Nephron (organoid): ENCODE results near the gene POU2F3.

Source experiments
- H3K27ac Mint-ChIP-seq, 3 experiments: 2 replicates each; pipeline ENCODE4 v1.8.0; 2020; ENCODE audit warnings: mixed read lengths in 3 of 3, mild to moderate bottlenecking in 2 of 3, moderate library complexity in 1 of 3
- H3K27me3 Mint-ChIP-seq: 2 replicates; pipeline ENCODE4 v1.8.0; 2021; ENCODE audit warnings: low read depth, mild to moderate bottlenecking, moderate library complexity, mixed read lengths
- H3K36me3 Mint-ChIP-seq: 2 replicates; pipeline ENCODE4 v1.8.0; 2020; ENCODE audit warnings: low read depth, mixed read lengths
- H3K4me1 Mint-ChIP-seq: 2 replicates; pipeline ENCODE4 v1.8.0; 2020; ENCODE audit warnings: mixed read lengths
- H3K4me3 Mint-ChIP-seq, 3 experiments: 2 replicates each; pipeline ENCODE4 v1.8.0; 2020; ENCODE audit warnings: mild to moderate bottlenecking in 3 of 3, mixed read lengths in 3 of 3, moderate library complexity in 2 of 3
- H3K9me3 Mint-ChIP-seq: 2 replicates; pipeline ENCODE4 v1.8.0; 2020; ENCODE audit warnings: mixed read lengths
- CTCF ChIP-seq, 3 experiments: fragments of 200-600 bp; sonication (generic); IDR thresholded peaks; one replicate each; pipeline ENCODE4 v1.5.0; 2021; ENCODE audit warnings: antibody characterized with exemption in 3 of 3; ENCODE audit not compliant: unreplicated experiment in 3 of 3

Gene POU2F3

GRCh38 chr11:120239713-120240640 is at the start of gene POU2F3:
Gene POU2F3 (plus strand): TSS chr11:120240140. CDS start chr11:120240344, 204 bp downstream.
- TF ChIP-seq CTCF (IDR thresholded peaks at IDR 0.05; ENCODE audit: unreplicated experiment in 3 of 3): no peak
- no peaks in the 10 kb centered on the region for H3K36me3 Mint-ChIP-seq
- H3K9me3 Mint-ChIP-seq: no peaks in the 10 kb centered on the region
- H3K27me3 Mint-ChIP-seq: peaks cover 97% of the 10 kb centered on the region
- H3K27ac Mint-ChIP-seq: no peak within 1 kb of the TSS
- peak within 1 kb of the TSS; percentile 41 to 67 (median 64) for H3K4me3 Mint-ChIP-seq
- H3K4me1 Mint-ChIP-seq: no peaks in the 10 kb centered on the region

- no peaks in the 10 kb centered on the region for H3K36me3 Mint-ChIP-seq
- no peak for TF ChIP-seq CTCF (IDR thresholded peaks at IDR 0.05; ENCODE audit: unreplicated experiment in 3 of 3)
- H3K27ac Mint-ChIP-seq: peak overlapping the region; percentile 68 to 99 (median 88)
- no peaks in the 10 kb centered on the region for H3K9me3 Mint-ChIP-seq
- peaks cover 80% of the 10 kb centered on the region for H3K4me1 Mint-ChIP-seq
- H3K4me3 Mint-ChIP-seq: no peak overlapping the region
- H3K27me3 Mint-ChIP-seq: peaks cover 14% of the 10 kb centered on the region
Observed at GRCh38 chr11:120191058-120191457, 48.9 kb upstream of the POU2F3 start.

- peaks cover 12% of the 10 kb centered on the region for H3K27me3 Mint-ChIP-seq
- no peak overlapping the region for H3K4me3 Mint-ChIP-seq
- no peak for TF ChIP-seq CTCF (IDR thresholded peaks at IDR 0.05; ENCODE audit: unreplicated experiment in 3 of 3)
- H3K4me1 Mint-ChIP-seq: peaks cover 77% of the 10 kb centered on the region
- H3K27ac Mint-ChIP-seq: peak overlapping the region; percentile 94 to 99 (median 98)
- no peaks in the 10 kb centered on the region for H3K36me3 Mint-ChIP-seq
- H3K9me3 Mint-ChIP-seq: no peaks in the 10 kb centered on the region
Observed at GRCh38 chr11:120192831-120193625, 46.9 kb upstream of the POU2F3 start.

- Mint-ChIP-seq H3K4me3 (no peak overlapping the region), H3K4me1 (peaks cover 71% of the 10 kb centered on the region)
- TF ChIP-seq CTCF (IDR thresholded peaks at IDR 0.05; ENCODE audit: unreplicated experiment in 3 of 3): no peak
Observed at GRCh38 chr11:120194166-120194565, 45.8 kb upstream of the POU2F3 start.

GRCh38 chr11:120195601-120196320 is 44.2 kb upstream of the POU2F3 start:
- no peaks in the 10 kb centered on the region for H3K9me3 Mint-ChIP-seq
- no peaks in the 10 kb centered on the region for H3K36me3 Mint-ChIP-seq
- H3K4me3 Mint-ChIP-seq: peak overlapping the region; percentile 17 to 36 (median 26)
- no peak for TF ChIP-seq CTCF (IDR thresholded peaks at IDR 0.05; ENCODE audit: unreplicated experiment in 3 of 3)
- peaks cover 68% of the 10 kb centered on the region for H3K4me1 Mint-ChIP-seq
- H3K27me3 Mint-ChIP-seq: peaks cover 14% of the 10 kb centered on the region
- H3K27ac Mint-ChIP-seq: peak overlapping the region; percentile 94 to 99 (median 98)

More at GRCh38 chr11:120194166-120194565, 45.8 kb upstream of the POU2F3 start:
- H3K27ac Mint-ChIP-seq: peak overlapping the region; percentile 94 to 99 (median 98)
- H3K9me3 Mint-ChIP-seq: no peaks in the 10 kb centered on the region
- peaks cover 12% of the 10 kb centered on the region for H3K27me3 Mint-ChIP-seq
- H3K36me3 Mint-ChIP-seq: no peaks in the 10 kb centered on the region
